HG02970 (cell line): ENCODE measurements around the gene RNF213.

Experiments
- ATAC-seq: cut with Tn5 transposase; IDR thresholded peaks from one replicate; pipeline ENCODE4 v1.9.1; 2021; ENCODE audit warnings: mild to moderate bottlenecking, moderate library complexity, moderate number of reproducible peaks; ENCODE audit not compliant: unreplicated experiment, low FRiP score

RNF213 gene

DNA sequence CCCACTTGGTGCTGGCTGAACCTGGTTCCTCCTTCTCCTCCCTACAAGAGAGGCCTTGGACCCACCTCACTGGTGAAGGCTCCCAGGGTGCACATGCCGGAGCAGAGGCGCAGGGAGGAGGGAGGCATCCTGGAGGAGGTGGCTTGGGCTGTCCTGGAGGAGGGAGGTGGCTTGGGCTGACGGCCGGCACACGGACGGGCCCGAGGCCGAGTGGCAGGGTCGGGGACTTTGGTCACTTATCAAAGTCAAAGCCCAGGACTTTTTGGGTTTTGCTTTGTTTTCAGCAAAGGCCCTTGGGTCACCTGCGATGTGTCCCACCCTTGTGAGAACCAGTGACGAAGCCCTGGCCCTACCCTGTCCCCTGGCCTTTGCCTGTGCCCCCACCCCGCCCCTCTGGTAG lies 182.8 kb downstream of the RNF213 start:
- ATAC-seq, result no peak

GRCh38 chr17:80443916-80444643 lies 183.4 kb downstream of the RNF213 start:
- no peak for ATAC-seq

DNA sequence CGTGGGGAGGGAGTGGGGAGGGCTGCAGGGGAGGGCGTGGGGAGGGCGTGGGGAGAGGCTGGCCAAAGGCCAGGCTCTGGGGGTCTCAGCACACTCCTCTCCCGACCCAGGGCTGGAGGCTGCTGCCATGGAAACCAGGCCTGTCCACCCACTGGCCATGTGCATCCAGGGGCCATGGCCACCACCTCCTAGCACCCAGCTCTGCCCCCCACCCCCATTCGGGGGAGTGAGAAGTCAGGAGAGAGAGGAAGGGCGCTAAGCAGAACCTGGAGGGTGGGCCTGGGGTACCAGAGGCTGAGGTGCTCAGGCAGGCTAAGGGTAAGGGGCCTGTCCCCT lies 184.0 kb downstream of the RNF213 start:
- ATAC-seq, result no peak

- ATAC-seq, result no peak
Measured at GRCh38 chr17:80445007-80445725, 184.5 kb downstream of the RNF213 start.

DNA sequence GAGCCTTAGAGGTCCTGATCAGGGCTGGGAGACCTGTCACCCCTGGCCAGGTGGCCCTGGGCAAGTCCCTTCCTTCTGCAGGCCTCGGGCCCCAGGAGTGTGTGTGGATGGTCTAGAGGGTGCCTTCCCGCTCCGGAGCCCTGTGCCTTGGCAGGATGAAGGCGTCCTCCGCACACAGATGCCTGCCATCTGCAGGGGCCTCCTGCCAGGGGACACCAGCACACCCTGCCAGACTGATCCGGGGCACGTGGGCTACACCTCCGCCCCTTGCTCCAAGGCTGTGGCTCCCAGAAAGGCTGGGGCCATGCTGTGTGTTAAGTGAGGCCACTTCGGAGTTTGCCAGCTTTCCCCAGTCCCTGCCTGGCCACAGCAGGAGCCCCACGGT lies 185.1 kb downstream of the RNF213 start:
- ATAC-seq, result no peak

DNA sequence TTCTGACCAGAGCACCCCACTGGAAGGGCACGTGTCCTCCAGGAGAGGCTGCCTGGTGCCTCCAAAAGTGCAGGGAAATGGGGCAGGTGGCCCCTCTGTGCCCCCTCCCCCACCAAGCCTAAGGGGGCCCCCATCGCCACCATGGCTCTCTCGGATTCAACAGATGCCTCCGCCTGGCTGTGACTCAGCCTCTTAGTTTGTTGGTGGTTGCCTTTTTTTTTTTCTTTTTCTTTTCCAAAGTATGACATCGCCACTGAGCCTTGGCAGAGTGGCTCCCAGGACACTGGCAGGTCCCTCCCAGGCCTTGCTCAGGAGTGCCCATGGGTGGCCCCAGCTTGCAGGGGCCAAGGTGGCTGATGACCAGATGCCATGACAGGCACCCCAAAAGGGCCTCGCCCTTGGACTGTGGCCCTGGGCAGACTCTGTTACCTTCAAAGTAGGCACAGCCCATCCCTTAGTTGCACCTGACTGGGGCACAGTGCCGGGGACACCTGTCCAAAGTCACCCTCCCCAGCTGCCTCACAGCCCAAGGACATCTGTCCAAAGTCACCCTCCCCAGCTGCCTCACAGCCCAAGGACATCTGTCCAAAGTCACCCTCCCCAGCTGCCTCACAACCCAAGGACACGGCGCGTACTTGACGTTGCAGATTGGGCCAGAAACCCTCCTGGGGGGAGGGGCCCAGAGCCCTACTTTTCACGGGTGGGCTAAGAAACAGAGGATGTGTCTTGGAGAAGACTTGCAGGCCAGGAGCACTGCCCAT lies 186.2 kb downstream of the RNF213 start:
- ATAC-seq, result no peak

DNA sequence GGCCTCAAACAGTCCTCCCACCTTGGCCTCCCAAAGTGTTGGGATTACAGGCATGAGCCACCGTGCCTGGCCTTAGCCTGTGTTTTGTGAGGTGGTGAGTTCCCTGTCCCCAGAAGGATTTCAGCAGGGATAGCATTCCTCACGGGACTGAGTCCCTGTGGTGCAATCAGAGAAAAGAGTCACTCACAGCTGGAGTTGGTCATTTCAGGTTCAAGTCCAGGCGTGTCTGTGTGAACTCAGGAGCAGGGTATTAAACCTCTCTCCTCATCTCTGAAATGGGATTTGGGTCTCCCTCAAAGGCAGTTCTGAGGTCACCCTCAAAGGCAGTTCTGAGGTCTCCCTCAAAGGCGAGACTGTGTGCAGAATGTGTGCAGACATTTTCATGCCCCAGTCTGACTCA lies 187.1 kb downstream of the RNF213 start:
- ATAC-seq, result no peak
